Natural killer cell (primary cell): ENCODE results near the gene MICB. TPM values are rescaled to one million over a fixed set of nuclear protein-coding genes. Genes with fewer than 3 reads are reported as not detected.

Experiments used
- ATAC-seq, 3 donors: fragments of 150-1000 bp in 2 of 3; fragments of 200-7000 bp in 1 of 3; cut with Tn5 transposase; 1 replicate in 1 of 3; 2 replicates in 2 of 3; pipeline ENCODE4 v1.10.0; 2021; ENCODE audit warnings: mild to moderate bottlenecking in 2 of 3, moderate library complexity in 2 of 3
- DNase-seq, 2 donors: peaks; one replicate each; pipeline versions ENCODE4 v3.0.0 to v3.0.0-alpha.2; 2013 to 2021; ENCODE audit warnings: mixed read lengths in 1 of 2
- H3K27ac ChIP-seq: one replicate; pipeline ENCODE4 v1.5.1; 2013; ENCODE audit warnings: mild to moderate bottlenecking, low read length
- H3K27me3 ChIP-seq: one replicate; pipeline ENCODE4 v1.6.1; 2013; ENCODE audit warnings: low read length; ENCODE audit not compliant: control insufficient read depth, insufficient read depth
- H3K36me3 ChIP-seq: one replicate; pipeline ENCODE4 v1.6.1; 2013; ENCODE audit warnings: low read length; ENCODE audit not compliant: control insufficient read depth, insufficient read depth
- H3K4me1 ChIP-seq: one replicate; pipeline ENCODE4 v1.6.1; 2013; ENCODE audit warnings: low read length; ENCODE audit not compliant: control insufficient read depth, insufficient read depth
- H3K4me3 ChIP-seq: one replicate; pipeline ENCODE4 v1.5.1; 2013; ENCODE audit warnings: low read length
- H3K9me3 ChIP-seq: one replicate; pipeline ENCODE4 v1.6.1; 2013; ENCODE audit warnings: low read length; ENCODE audit not compliant: control insufficient read depth, insufficient read depth
- H3K27ac Mint-ChIP-seq, 2 donors: one replicate each; pipeline ENCODE4 v1.8.0; 2022; ENCODE audit warnings: mild to moderate bottlenecking in 2 of 2, mixed read lengths in 2 of 2, moderate library complexity in 1 of 2
- H3K27me3 Mint-ChIP-seq, 2 donors: one replicate each; pipeline ENCODE4 v1.8.0; 2022; ENCODE audit warnings: low read depth in 2 of 2, mixed read lengths in 2 of 2
- H3K36me3 Mint-ChIP-seq: one replicate; pipeline ENCODE4 v1.8.0; 2022; ENCODE audit warnings: mixed read lengths
- H3K4me1 Mint-ChIP-seq, 2 donors: one replicate each; pipeline ENCODE4 v1.8.0; 2022; ENCODE audit warnings: mixed read lengths in 2 of 2
- H3K4me3 Mint-ChIP-seq: one replicate; pipeline ENCODE4 v1.8.0; 2022; ENCODE audit warnings: mild to moderate bottlenecking, moderate library complexity, mixed read lengths
- H3K9me3 Mint-ChIP-seq, 2 donors: one replicate each; pipeline ENCODE4 v1.8.0; 2022; ENCODE audit warnings: mixed read lengths in 2 of 2
- CTCF ChIP-seq: fragments of 200-600 bp; IDR thresholded peaks from one replicate; pipeline ENCODE4 v1.8.0; 2022; ENCODE audit warnings: antibody characterized with exemption
- WGBS: methylation state at CpG from one replicate; pipeline ENCODE4 v1.1.7; 2013; ENCODE audit warnings: missing lambda C conversion rate; ENCODE audit not compliant: insufficient coverage; 5-methylcytosine and 5-hydroxymethylcytosine counted together
- intact Hi-C: fragments of 100-400 bp; cut with micrococcal nuclease; formaldehyde crosslinking; loops from one replicate; pipeline ENCODE4 v1.14.2; 2022
- total RNA-seq, 4 donors: library from RNA; stranded (reverse); fragments of 120-200 nt in 1 of 4; gene quantifications; one replicate each; pipeline versions ENCODE4 v1.2.3 to v1.2.4, GENCODE V29; 2013 to 2022

The MICB gene
- total RNA-seq = 10 to 100 TPM; 33.5 to 39.0 (median 37.6) TPM
- 28.0 TPM for total RNA-seq (2013)

- no peaks in the 10 kb centered on the region for H3K27me3 ChIP-seq
- H3K4me1 Mint-ChIP-seq = peaks cover 70 to 85% of the 10 kb centered on the region in 2 donors
- intact Hi-C loops = no loop called here
- no peak for TF ChIP-seq CTCF
- H3K4me1 ChIP-seq = peaks cover 37% of the 10 kb centered on the region
- no peaks in the 10 kb centered on the region for H3K9me3 Mint-ChIP-seq
- peak within 1 kb of the TSS; percentile 73 for H3K4me3 ChIP-seq
- peak within 1 kb of the TSS; percentile 96 for H3K4me3 Mint-ChIP-seq
- peak within 1 kb of the TSS; percentile 80 to 91 for H3K27ac Mint-ChIP-seq
- ATAC-seq = peak; percentile 78 to 87 (median 81)
- WGBS = under 1% methylated on average over 59 of the region's 64 CpGs
- no peaks in the 10 kb centered on the region for H3K9me3 ChIP-seq
- no peaks in the 10 kb centered on the region for H3K27me3 Mint-ChIP-seq
- H3K36me3 Mint-ChIP-seq = no peaks in the 10 kb centered on the region
- peak within 1 kb of the TSS; percentile 78 for H3K27ac ChIP-seq
- peak; percentile 78 to 95 for DNase-seq
- H3K36me3 ChIP-seq = no peaks in the 10 kb centered on the region
Observed at GRCh38 chr6:31497531-31498476, at the start of gene MICB. TSS of gene MICB (plus strand) at chr6:31498145. CDS start at chr6:31498194, 49 bp downstream.

- DNase-seq (no peak), ATAC-seq (no peak)
- Histone ChIP-seq H3K9me3 (no peaks in the 10 kb centered on the region), H3K4me1 (no peaks in the 10 kb centered on the region), H3K4me3 (no peak overlapping the region), H3K36me3 (no peaks in the 10 kb centered on the region), H3K27me3 (peaks cover 16% of the 10 kb centered on the region), H3K27ac (no peak overlapping the region)
- intact Hi-C loops = no loop called here
- Mint-ChIP-seq H3K4me3 (no peak overlapping the region), H3K4me1 (no peaks in the 10 kb centered on the region), H3K9me3 (peaks cover 0 to 4% of the 10 kb centered on the region in 2 donors), H3K27ac (no peak overlapping the region), H3K36me3 (peaks cover 7% of the 10 kb centered on the region), H3K27me3 (peaks cover 15 to 47% of the 10 kb centered on the region in 2 donors)
- WGBS = 79% methylated on average over 3 of the region's 4 CpGs
- no peak for TF ChIP-seq CTCF
Observed at GRCh38 chr6:31450751-31451150, 47.2 kb upstream of the MICB start.

GRCh38 chr6:31452859-31453258, 45.1 kb upstream of the MICB start:
- Histone ChIP-seq H3K36me3 (no peaks in the 10 kb centered on the region), H3K4me3 (no peak overlapping the region), H3K27ac (no peak overlapping the region), H3K4me1 (no peaks in the 10 kb centered on the region), H3K27me3 (peaks cover 13% of the 10 kb centered on the region), H3K9me3 (no peaks in the 10 kb centered on the region)
- no peak overlapping the region for H3K27ac Mint-ChIP-seq
- DNase-seq (no peak), ATAC-seq (no peak)
- no peak overlapping the region for H3K4me3 Mint-ChIP-seq
- H3K36me3 Mint-ChIP-seq = peaks cover 7% of the 10 kb centered on the region
- no peaks in the 10 kb centered on the region for H3K4me1 Mint-ChIP-seq
- peaks cover 10 to 47% of the 10 kb centered on the region in 2 donors for H3K27me3 Mint-ChIP-seq
- peaks cover 0 to 4% of the 10 kb centered on the region in 2 donors for H3K9me3 Mint-ChIP-seq
- intact Hi-C loops = no loop called here
- TF ChIP-seq CTCF = no peak
